Breast epithelium (tissue), 3 donors: Measurements from ENCODE around the gene MGST3.

Experiments used
- POLR2A ChIP-seq: fragments of 450-650 bp; IDR thresholded peaks from one replicate; pipeline ENCODE4 v1.6.1; 2016; ENCODE audit warnings: antibody characterized with exemption, mild to moderate bottlenecking, moderate library complexity
- TF ChIP-seq, protein P1 (sequence below), 3 donors: fragments of 450-650 bp; IDR thresholded peaks; one replicate each; pipeline ENCODE4 v1.5.1; 2016 to 2017; ENCODE audit warnings: antibody characterized with exemption in 3 of 3, mild to moderate bottlenecking in 3 of 3, moderate library complexity in 3 of 3

DNA sequence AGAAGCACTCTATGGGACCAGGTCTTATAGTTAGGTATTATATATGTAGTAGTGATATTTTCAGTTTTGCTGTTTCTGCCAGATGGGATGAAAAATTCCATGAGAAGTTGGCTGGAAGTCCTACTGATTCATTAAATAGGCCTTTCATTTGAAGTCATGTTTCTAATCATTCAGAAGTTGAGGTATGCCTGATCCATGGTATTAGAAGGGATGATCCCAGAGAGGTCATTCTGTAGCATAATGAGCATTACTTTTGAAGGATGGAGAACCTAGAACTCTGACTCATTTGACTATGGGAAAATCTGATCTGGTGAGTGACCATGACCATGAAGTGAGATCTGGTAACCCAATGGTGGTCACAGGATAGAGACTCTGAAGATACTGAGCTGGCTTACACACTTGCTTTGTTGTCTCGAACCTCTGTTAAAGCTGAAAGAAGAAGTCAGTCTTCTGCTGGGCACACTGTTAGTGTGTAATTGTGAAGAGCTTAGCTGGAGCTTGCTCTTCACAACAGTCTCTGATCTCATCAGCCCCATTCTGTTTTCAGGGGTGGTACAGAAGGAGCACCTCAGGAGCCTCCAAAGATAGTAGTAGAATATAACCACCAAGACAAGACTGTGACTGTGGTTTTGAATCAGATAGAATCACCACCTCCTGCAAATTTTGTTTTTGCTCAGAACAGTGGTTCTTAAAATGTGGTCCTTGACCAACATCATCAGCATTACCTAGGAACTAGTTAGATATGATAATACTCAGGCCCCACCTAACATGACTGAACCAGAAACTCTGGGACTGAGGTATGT, 9.0 kb downstream of the MGST3 start:
- TF ChIP-seq, protein P1, sequence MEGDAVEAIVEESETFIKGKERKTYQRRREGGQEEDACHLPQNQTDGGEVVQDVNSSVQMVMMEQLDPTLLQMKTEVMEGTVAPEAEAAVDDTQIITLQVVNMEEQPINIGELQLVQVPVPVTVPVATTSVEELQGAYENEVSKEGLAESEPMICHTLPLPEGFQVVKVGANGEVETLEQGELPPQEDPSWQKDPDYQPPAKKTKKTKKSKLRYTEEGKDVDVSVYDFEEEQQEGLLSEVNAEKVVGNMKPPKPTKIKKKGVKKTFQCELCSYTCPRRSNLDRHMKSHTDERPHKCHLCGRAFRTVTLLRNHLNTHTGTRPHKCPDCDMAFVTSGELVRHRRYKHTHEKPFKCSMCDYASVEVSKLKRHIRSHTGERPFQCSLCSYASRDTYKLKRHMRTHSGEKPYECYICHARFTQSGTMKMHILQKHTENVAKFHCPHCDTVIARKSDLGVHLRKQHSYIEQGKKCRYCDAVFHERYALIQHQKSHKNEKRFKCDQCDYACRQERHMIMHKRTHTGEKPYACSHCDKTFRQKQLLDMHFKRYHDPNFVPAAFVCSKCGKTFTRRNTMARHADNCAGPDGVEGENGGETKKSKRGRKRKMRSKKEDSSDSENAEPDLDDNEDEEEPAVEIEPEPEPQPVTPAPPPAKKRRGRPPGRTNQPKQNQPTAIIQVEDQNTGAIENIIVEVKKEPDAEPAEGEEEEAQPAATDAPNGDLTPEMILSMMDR (IDR thresholded peaks at IDR 0.05) = no peak
- TF ChIP-seq POLR2A = no peak
